Caco-2 (cell line): ENCODE results near the gene S1PR2. TPM values are rescaled to one million over a fixed set of nuclear protein-coding genes. Genes with fewer than 3 reads are reported as not detected.
"Not testable (repeated sequence)": the region's sequence is repeated elsewhere in the genome, so short reads cannot be mapped to it uniquely, and the experiment has no call there.

ENCODE experiments used
- BruUV-seq: library from RNA; stranded (reverse); fragments of 400-500 nt; replicated peaks from 2 replicates; lab custom pipeline; 2021; lab: Mats Ljungman, UMichigan
- CTCF ChIA-PET: fragments of 300-600 bp; sonication (Branson Sonifier 250); formaldehyde crosslinking; loops from one replicate; lab custom pipeline; 2022; ENCODE audit warnings: antibody characterized with exemption; lab: Charles Lee
- POLR2A ChIA-PET: fragments of 300-600 bp; sonication (Branson Sonifier 250); formaldehyde crosslinking; loops from one replicate; lab custom pipeline; 2022; ENCODE audit warnings: antibody characterized with exemption; lab: Charles Lee
- DNase-seq, 2 experiments: peaks; one replicate each; pipeline versions ENCODE4 v3.0.0 to v3.0.0-alpha.2; 2020 to 2022
- H3K27me3 ChIP-seq: replicated peaks from 2 replicates; pipeline ENCODE4 v1.6.0; 2011; ENCODE audit warnings: low read length; ENCODE audit not compliant: control insufficient read depth, insufficient read depth
- H3K36me3 ChIP-seq: 2 replicates; pipeline ENCODE4 v1.5.1; 2011; ENCODE audit warnings: low read length; ENCODE audit not compliant: control insufficient read depth, insufficient read depth
- H3K4me1 ChIP-seq: fragments of 250-450 bp; sonication (Bioruptor Pico); 2 replicates; pipeline ENCODE4 v1.5.1; 2020; ENCODE audit warnings: mild to moderate bottlenecking
- H3K4me3 ChIP-seq: 2 replicates; pipeline ENCODE4 v1.5.1; 2011; ENCODE audit warnings: low read depth, mild to moderate bottlenecking, control low read depth, low read length
- H3K9me3 ChIP-seq: fragments of 250-450 bp; sonication (Bioruptor Pico); 2 replicates; pipeline ENCODE4 v1.5.1; 2020; ENCODE audit warnings: mild to moderate bottlenecking, moderate library complexity
- H3K27ac Mint-ChIP-seq: one replicate; pipeline ENCODE4 v1.8.0; 2022; ENCODE audit warnings: mixed read lengths; ENCODE audit not compliant: unreplicated experiment
- H3K27me3 Mint-ChIP-seq: one replicate; pipeline ENCODE4 v1.8.0; 2022; ENCODE audit warnings: mixed read lengths; ENCODE audit not compliant: insufficient read depth, unreplicated experiment
- H3K36me3 Mint-ChIP-seq: one replicate; pipeline ENCODE4 v1.8.0; 2022; ENCODE audit warnings: mild to moderate bottlenecking, mixed read lengths; ENCODE audit not compliant: insufficient read depth, unreplicated experiment
- H3K4me1 Mint-ChIP-seq: one replicate; pipeline ENCODE4 v1.8.0; 2022; ENCODE audit warnings: low read depth, mixed read lengths; ENCODE audit not compliant: unreplicated experiment
- H3K4me3 Mint-ChIP-seq: one replicate; pipeline ENCODE4 v1.8.0; 2022; ENCODE audit warnings: mild to moderate bottlenecking, moderate library complexity, mixed read lengths; ENCODE audit not compliant: unreplicated experiment
- H3K9me3 Mint-ChIP-seq: one replicate; pipeline ENCODE4 v1.8.0; 2022; ENCODE audit warnings: mixed read lengths; ENCODE audit not compliant: unreplicated experiment
- CTCF ChIP-seq, 2 experiments: fragments of 200-600 bp in 1 of 2; IDR thresholded peaks; 1 replicate in 1 of 2; 2 replicates in 1 of 2; pipeline versions ENCODE4 v1.5.1 to v1.8.0; 2011 to 2022; ENCODE audit warnings: antibody characterized with exemption in 1 of 2, control low read depth in 1 of 2, inconsistent platforms in 1 of 2, low read depth in 1 of 2, low read length in 1 of 2, mild to moderate bottlenecking in 1 of 2, moderate library complexity in 1 of 2; ENCODE audit not compliant: insufficient read depth in 1 of 2, severe bottlenecking in 1 of 2, unreplicated experiment in 1 of 2
- intact Hi-C: fragments of 100-400 bp; cut with micrococcal nuclease; formaldehyde crosslinking; loops from one replicate; pipeline ENCODE4 v1.10.0; 2022; ENCODE audit not compliant: unreplicated experiment
- total RNA-seq: library from RNA; stranded (reverse); gene quantifications from 2 replicates; pipeline ENCODE4 v1.2.3, GENCODE V29; 2022

Gene S1PR2
- total RNA-seq, 1 experiment from 2014 or later = 6.2 TPM

- H3K4me3 Mint-ChIP-seq = no peak overlapping the region
- no peak for TF ChIP-seq CTCF (IDR thresholded peaks at IDR 0.05; ENCODE audit: insufficient read depth in 1 of 2, low read depth in 1 of 2, low read length in 1 of 2, severe bottlenecking in 1 of 2, unreplicated experiment in 1 of 2)
- ChIA-PET POLR2A (no interaction called here), CTCF (interaction anchor here (0.6 kb wide), 1 partner anchor 200 kb away, joined by 3 read pairs; the partner anchor contains the start of gene CDC37)
- Histone ChIP-seq H3K4me1 (0 out of 2 replicates have a peak, but pooled peaks cover 3% of the 10 kb centered on the region), H3K9me3 (peaks cover 5% of the 10 kb centered on the region; the same call in 1 of the 2 replicates), H3K4me3 (no peak overlapping the region), H3K36me3 (no peaks in the 10 kb centered on the region), H3K27me3 (no peaks in the 10 kb centered on the region)
- peaks cover 7% of the 10 kb centered on the region for H3K4me1 Mint-ChIP-seq
- no peak overlapping the region for H3K27ac Mint-ChIP-seq
- peaks cover 11% of the 10 kb centered on the region for H3K9me3 Mint-ChIP-seq
- H3K36me3 Mint-ChIP-seq = no peaks in the 10 kb centered on the region
- intact Hi-C loops = no loop called here
- no TSS peak for BruUV-seq
- no peak for DNase-seq
- no peaks in the 10 kb centered on the region for H3K27me3 Mint-ChIP-seq
These were observed 27.4 kb downstream of the S1PR2 start for GRCh38 chr19:10203686-10204085.

GRCh38 chr19:10201176-10201575 is 30.0 kb downstream of the S1PR2 start:
- TF ChIP-seq CTCF (IDR thresholded peaks at IDR 0.05; ENCODE audit: insufficient read depth in 1 of 2, low read depth in 1 of 2, low read length in 1 of 2, severe bottlenecking in 1 of 2, unreplicated experiment in 1 of 2) = no peak
- H3K4me3 ChIP-seq = no peak overlapping the region
- 0 out of 2 replicates have a peak, but pooled peaks cover 1% of the 10 kb centered on the region for H3K4me1 ChIP-seq
- peaks cover 11% of the 10 kb centered on the region for H3K9me3 Mint-ChIP-seq
- no peaks in the 10 kb centered on the region for H3K9me3 ChIP-seq
- H3K27ac Mint-ChIP-seq = no peak overlapping the region
- no peaks in the 10 kb centered on the region for H3K27me3 Mint-ChIP-seq
- no peaks in the 10 kb centered on the region for H3K36me3 ChIP-seq
- no peaks in the 10 kb centered on the region for H3K36me3 Mint-ChIP-seq
- BruUV-seq = no TSS peak
- H3K4me1 Mint-ChIP-seq = peaks cover 7% of the 10 kb centered on the region
- ChIA-PET POLR2A (no interaction called here), CTCF (no interaction called here)
- H3K27me3 ChIP-seq = no peaks in the 10 kb centered on the region
- intact Hi-C loops = no loop called here
- H3K4me3 Mint-ChIP-seq = no peak overlapping the region
- no peak for DNase-seq

GRCh38 chr19:10200101-10200500 is 31.0 kb downstream of the S1PR2 start:
- H3K36me3 Mint-ChIP-seq, H3K4me3 ChIP-seq, BruUV-seq, H3K36me3 ChIP-seq, POLR2A ChIA-PET, H3K4me3 Mint-ChIP-seq, DNase-seq, CTCF ChIA-PET, H3K27me3 Mint-ChIP-seq, H3K9me3 ChIP-seq, H3K27me3 ChIP-seq, H3K9me3 Mint-ChIP-seq, H3K27ac Mint-ChIP-seq, H3K4me1 ChIP-seq, H3K4me1 Mint-ChIP-seq, intact Hi-C loops: not testable (repeated sequence)

GRCh38 chr19:10198889-10199644 is 32.1 kb downstream of the S1PR2 start:
- H3K4me3 ChIP-seq, DNase-seq, H3K4me3 Mint-ChIP-seq, H3K36me3 ChIP-seq, H3K9me3 ChIP-seq, H3K27me3 ChIP-seq, POLR2A ChIA-PET, CTCF ChIA-PET, H3K27ac Mint-ChIP-seq, H3K4me1 ChIP-seq, BruUV-seq, H3K4me1 Mint-ChIP-seq, H3K27me3 Mint-ChIP-seq, H3K9me3 Mint-ChIP-seq: not testable (repeated sequence)
- intact Hi-C loops = loop anchor here (5.0 kb wide), 1 partner anchor 33 kb away; the partner anchor contains the start of gene S1PR2
- peaks cover 13% of the 10 kb centered on the region for H3K36me3 Mint-ChIP-seq
